ENCODE results near the gene CHP2. TPM values are rescaled to one million over a fixed set of nuclear protein-coding genes. Genes with fewer than 3 reads are reported as not detected.

CHP2 gene
- total RNA-seq, 6 experiments from 2014 or later = not detected

DNA sequence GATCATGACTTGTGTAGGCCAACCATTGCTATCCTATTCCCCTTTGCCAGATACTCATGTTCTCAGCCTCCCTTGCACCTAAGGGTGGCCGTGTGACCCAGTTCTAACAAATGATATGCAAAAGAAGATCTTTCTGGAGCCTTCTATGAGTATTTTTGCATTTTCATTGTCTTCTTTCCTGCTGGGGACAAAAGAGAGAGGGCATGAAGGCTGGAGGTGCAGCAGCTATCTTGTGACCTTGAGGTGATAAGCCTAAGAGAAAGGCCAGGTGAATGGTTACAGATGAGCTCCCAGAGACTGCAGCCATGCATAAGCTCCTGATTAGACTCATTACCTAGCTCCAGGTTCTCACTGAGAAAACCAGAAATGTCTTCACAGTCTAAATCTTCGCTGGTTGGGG is 42.1 kb downstream of the CHP2 start:
- H3K9me3 Mint-ChIP-seq = no peaks in the 10 kb centered on the region

GRCh38 chr16:23801378-23801777 is 46.6 kb downstream of the CHP2 start:
- Mint-ChIP-seq H3K36me3 (ENCODE audit: low read depth) (no peaks in the 10 kb centered on the region), H3K27me3 (ENCODE audit: insufficient read depth) (peaks cover 4% of the 10 kb centered on the region; the same call in 1 of the 2 replicates)

More for the DNA sequence above, 42.1 kb downstream of the CHP2 start:
- Mint-ChIP-seq H3K4me3 (no peak overlapping the region), H3K4me1 (ENCODE audit: low read depth) (no peaks in the 10 kb centered on the region), H3K27ac (no peak overlapping the region), H3K36me3 (ENCODE audit: low read depth) (no peaks in the 10 kb centered on the region), H3K27me3 (ENCODE audit: insufficient read depth) (peaks cover 10% of the 10 kb centered on the region)
- no peak for DNase-seq
- TF ChIP-seq, protein P1, sequence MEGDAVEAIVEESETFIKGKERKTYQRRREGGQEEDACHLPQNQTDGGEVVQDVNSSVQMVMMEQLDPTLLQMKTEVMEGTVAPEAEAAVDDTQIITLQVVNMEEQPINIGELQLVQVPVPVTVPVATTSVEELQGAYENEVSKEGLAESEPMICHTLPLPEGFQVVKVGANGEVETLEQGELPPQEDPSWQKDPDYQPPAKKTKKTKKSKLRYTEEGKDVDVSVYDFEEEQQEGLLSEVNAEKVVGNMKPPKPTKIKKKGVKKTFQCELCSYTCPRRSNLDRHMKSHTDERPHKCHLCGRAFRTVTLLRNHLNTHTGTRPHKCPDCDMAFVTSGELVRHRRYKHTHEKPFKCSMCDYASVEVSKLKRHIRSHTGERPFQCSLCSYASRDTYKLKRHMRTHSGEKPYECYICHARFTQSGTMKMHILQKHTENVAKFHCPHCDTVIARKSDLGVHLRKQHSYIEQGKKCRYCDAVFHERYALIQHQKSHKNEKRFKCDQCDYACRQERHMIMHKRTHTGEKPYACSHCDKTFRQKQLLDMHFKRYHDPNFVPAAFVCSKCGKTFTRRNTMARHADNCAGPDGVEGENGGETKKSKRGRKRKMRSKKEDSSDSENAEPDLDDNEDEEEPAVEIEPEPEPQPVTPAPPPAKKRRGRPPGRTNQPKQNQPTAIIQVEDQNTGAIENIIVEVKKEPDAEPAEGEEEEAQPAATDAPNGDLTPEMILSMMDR (IDR thresholded peaks at IDR 0.05) = no peak

GRCh38 chr16:23802776-23803175 is 48.0 kb downstream of the CHP2 start:
- no peaks in the 10 kb centered on the region for H3K9me3 Mint-ChIP-seq
- peaks cover 2% of the 10 kb centered on the region; the same call in 1 of the 2 replicates for H3K27me3 Mint-ChIP-seq (ENCODE audit: insufficient read depth)
- no peak for DNase-seq
- H3K27ac Mint-ChIP-seq = no peak overlapping the region
- TF ChIP-seq, protein P1 (IDR thresholded peaks at IDR 0.05) = no peak
- no peaks in the 10 kb centered on the region for H3K36me3 Mint-ChIP-seq (ENCODE audit: low read depth)
- H3K4me3 Mint-ChIP-seq = no peak overlapping the region
- H3K4me1 Mint-ChIP-seq (ENCODE audit: low read depth) = peaks cover 11% of the 10 kb centered on the region

More at GRCh38 chr16:23801378-23801777, 46.6 kb downstream of the CHP2 start:
- Mint-ChIP-seq H3K27ac (no peak overlapping the region), H3K4me1 (ENCODE audit: low read depth) (peaks cover 11% of the 10 kb centered on the region), H3K9me3 (no peaks in the 10 kb centered on the region), H3K4me3 (no peak overlapping the region)
- TF ChIP-seq, protein P1 (IDR thresholded peaks at IDR 0.05) = peak; percentile 79
- DNase-seq = peak; percentile 49

DNA sequence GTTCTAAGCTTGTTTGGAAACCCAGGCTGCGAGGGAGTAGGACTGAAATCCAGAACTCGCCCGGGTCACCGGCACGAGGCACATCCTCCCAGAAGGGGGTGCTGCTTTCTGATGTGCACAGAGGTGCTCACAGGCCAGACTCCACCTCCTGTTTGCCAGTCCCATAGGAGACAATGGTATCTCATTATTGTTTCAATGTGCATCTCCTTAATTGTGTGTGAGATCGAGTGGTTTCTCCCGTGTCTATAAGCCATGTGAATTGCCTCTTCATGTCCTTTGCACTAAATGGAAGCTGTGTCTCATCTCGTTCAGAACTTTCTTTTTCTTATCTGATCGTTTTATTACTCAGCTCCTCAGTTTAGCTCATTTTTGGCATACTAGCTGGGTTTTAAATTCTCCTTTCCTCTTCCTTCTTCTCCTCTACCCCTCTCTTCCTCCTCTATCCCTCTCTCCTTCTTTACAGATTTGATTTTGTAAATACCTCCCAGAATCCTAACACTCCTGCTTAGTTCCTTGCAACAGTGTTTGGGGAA is 48.8 kb downstream of the CHP2 start:
- DNase-seq = peak; percentile 16
- H3K27me3 Mint-ChIP-seq (ENCODE audit: insufficient read depth) = no peaks in the 10 kb centered on the region; the same call in 1 of the 2 replicates
- no peak overlapping the region for H3K27ac Mint-ChIP-seq
- TF ChIP-seq, protein P1 (IDR thresholded peaks at IDR 0.05) = peak; percentile 71
- H3K4me1 Mint-ChIP-seq (ENCODE audit: low read depth) = peaks cover 11% of the 10 kb centered on the region
- H3K9me3 Mint-ChIP-seq = no peaks in the 10 kb centered on the region
- no peaks in the 10 kb centered on the region for H3K36me3 Mint-ChIP-seq (ENCODE audit: low read depth)
- peak overlapping the region; percentile 64 for H3K4me3 Mint-ChIP-seq

DNA sequence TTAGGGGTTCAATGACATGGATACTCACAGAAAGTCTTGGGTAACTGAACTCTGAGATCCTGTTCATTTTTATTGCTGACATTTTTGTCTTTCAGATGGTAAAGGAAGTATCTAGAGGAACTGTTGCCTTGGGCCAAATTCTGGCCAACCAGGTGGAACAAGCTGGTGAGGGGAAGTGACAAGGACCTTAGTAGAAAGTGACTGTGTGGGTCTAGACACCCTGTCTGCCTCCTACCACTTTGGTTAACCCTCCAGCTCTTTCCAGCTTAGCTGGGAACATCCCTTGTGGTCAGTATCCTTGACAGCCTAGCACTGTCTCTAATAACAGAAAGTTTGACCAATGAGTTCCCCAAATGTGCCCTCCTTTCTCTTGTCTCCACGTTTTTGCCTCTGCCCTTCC is 52.2 kb downstream of the CHP2 start:
- peaks cover 12% of the 10 kb centered on the region; the same call in 1 of the 2 replicates for H3K27me3 Mint-ChIP-seq (ENCODE audit: insufficient read depth)
- H3K27ac Mint-ChIP-seq = no peak overlapping the region
- H3K4me3 Mint-ChIP-seq = no peak overlapping the region
- no peak for DNase-seq
- no peaks in the 10 kb centered on the region for H3K9me3 Mint-ChIP-seq
- TF ChIP-seq, protein P1 (IDR thresholded peaks at IDR 0.05) = no peak
- no peaks in the 10 kb centered on the region for H3K36me3 Mint-ChIP-seq (ENCODE audit: low read depth)
- peaks cover 11% of the 10 kb centered on the region for H3K4me1 Mint-ChIP-seq (ENCODE audit: low read depth)

Other genes with a start within 250 kb of the CHP2 start
- gene GGA2, start 244.5 kb upstream of the CHP2 start, total RNA-seq (2021; fragmentation: NEBNext Ultra II Directional; extraction: Animal tissue kit (Norgen Biotek cat#: 25700)) = 10 to 100 TPM; 28.1 to 38.0 (median 35.7) TPM
- gene EARS2, start 197.7 kb upstream of the CHP2 start, total RNA-seq (2021; fragmentation: NEBNext Ultra II Directional; extraction: Animal tissue kit (Norgen Biotek cat#: 25700)) = 10 to 100 TPM; 22.1 to 30.8 (median 27.0) TPM
- 100 to 1,000 TPM in 3 of 6 experiments, 10 to 100 TPM in 3; 94.1 to 130 (median 99.2) TPM for gene UBFD1, start 197.3 kb upstream of the CHP2 start, total RNA-seq (2021; fragmentation: NEBNext Ultra II Directional; extraction: Animal tissue kit (Norgen Biotek cat#: 25700))
- gene NDUFAB1, start 158.7 kb upstream of the CHP2 start, total RNA-seq (2021; fragmentation: NEBNext Ultra II Directional; extraction: Animal tissue kit (Norgen Biotek cat#: 25700)) = 100 to 1,000 TPM in 1 of 6 experiments, 10 to 100 TPM in 5; 79.4 to 101 (median 89.0) TPM
- 10 to 100 TPM; 10.5 to 13.9 (median 12.2) TPM for gene PALB2, start 113.7 kb upstream of the CHP2 start, total RNA-seq (2021; fragmentation: NEBNext Ultra II Directional; extraction: Animal tissue kit (Norgen Biotek cat#: 25700))
- gene DCTN5, start 113.6 kb upstream of the CHP2 start, total RNA-seq (2021; fragmentation: NEBNext Ultra II Directional; extraction: Animal tissue kit (Norgen Biotek cat#: 25700)) = 10 to 100 TPM; 70.5 to 80.9 (median 76.4) TPM
- gene PLK1, start 76.1 kb upstream of the CHP2 start, total RNA-seq (2021; fragmentation: NEBNext Ultra II Directional; extraction: Animal tissue kit (Norgen Biotek cat#: 25700)) = 100 to 1,000 TPM in 2 of 6 experiments, 10 to 100 TPM in 4; 40.5 to 105 (median 97.2) TPM
- gene ERN2, start 41.8 kb upstream of the CHP2 start, total RNA-seq (2021; fragmentation: NEBNext Ultra II Directional; extraction: Animal tissue kit (Norgen Biotek cat#: 25700)) = not detected
- gene PRKCB, start 81.0 kb downstream of the CHP2 start, total RNA-seq (2021; fragmentation: NEBNext Ultra II Directional; extraction: Animal tissue kit (Norgen Biotek cat#: 25700)) = not detected

Measured in HFFc6 (cell line).